ENCODE data around the gene DNAJB1. TPM values are rescaled to one million over a fixed set of nuclear protein-coding genes. Genes with fewer than 3 reads are reported as not detected.

The DNAJB1 gene
- total and polyA plus RNA-seq, 2 of the 13 experiments (the other 11 are each of a cell fraction or from before 2014, with no cell fraction given) = 87.5 to 97.3 TPM

GRCh38 chr19:14529254-14530004 lies 11.2 kb upstream of the DNAJB1 start, which contains the start of gene TECR (continued):
- TF ChIP-seq RERE (CRISPR knock-in tag; IDR thresholded peaks at IDR 0.05; ENCODE audit: low read depth) (no peak), ZKSCAN1 (IDR thresholded peaks at IDR 0.05; ENCODE audit: low read length) (no peak), ZMYM3 (CRISPR knock-in tag; IDR thresholded peaks at IDR 0.05) (0 out of 2 replicates have a peak, but pooled peaks have one; percentile 13), FOXK1 (CRISPR knock-in tag; IDR thresholded peaks at IDR 0.05; ENCODE audit: borderline replicate concordance, low read depth) (peak; percentile 14; the same call in 1 of the 2 replicates), ARID2 (CRISPR knock-in tag; IDR thresholded peaks at IDR 0.05; ENCODE audit: borderline replicate concordance) (no peak), THAP9 (CRISPR knock-in tag; IDR thresholded peaks at IDR 0.05; ENCODE audit: borderline replicate concordance) (peak; percentile 81), ZSCAN20 (CRISPR knock-in tag; IDR thresholded peaks at IDR 0.05; ENCODE audit: borderline replicate concordance) (no peak; the same call in 1 of the 2 replicates), NCOA5 (CRISPR knock-in tag; IDR thresholded peaks at IDR 0.05) (no peak), ZNF275 (CRISPR knock-in tag; IDR thresholded peaks at IDR 0.05; ENCODE audit: borderline replicate concordance) (peak; percentile 76; the same call in 1 of the 2 replicates), KDM6A (CRISPR knock-in tag; IDR thresholded peaks at IDR 0.05; ENCODE audit: low read depth) (no peak), ZNF512 (CRISPR knock-in tag; IDR thresholded peaks at IDR 0.05) (no peak), FOXJ3 (CRISPR knock-in tag; IDR thresholded peaks at IDR 0.05; ENCODE audit: borderline replicate concordance) (no peak), BRCA1 (CRISPR knock-in tag; IDR thresholded peaks at IDR 0.05) (no peak), SIN3A (IDR thresholded peaks at IDR 0.05; ENCODE audit: borderline replicate concordance, low read depth, low read length) (no peak; the same call in 1 of the 2 replicates), IKZF5 (CRISPR knock-in tag; IDR thresholded peaks at IDR 0.05) (0 out of 2 replicates have a peak, but pooled peaks have one; percentile 15)
